ENCODE measurements around the gene ANGEL1. TPM values are rescaled to one million over a fixed set of nuclear protein-coding genes. Genes with fewer than 3 reads are reported as not detected.

The ANGEL1 gene
- total and polyA plus RNA-seq, 5 donors: 12.8 to 24.9 (median 20.0) TPM

DNA sequence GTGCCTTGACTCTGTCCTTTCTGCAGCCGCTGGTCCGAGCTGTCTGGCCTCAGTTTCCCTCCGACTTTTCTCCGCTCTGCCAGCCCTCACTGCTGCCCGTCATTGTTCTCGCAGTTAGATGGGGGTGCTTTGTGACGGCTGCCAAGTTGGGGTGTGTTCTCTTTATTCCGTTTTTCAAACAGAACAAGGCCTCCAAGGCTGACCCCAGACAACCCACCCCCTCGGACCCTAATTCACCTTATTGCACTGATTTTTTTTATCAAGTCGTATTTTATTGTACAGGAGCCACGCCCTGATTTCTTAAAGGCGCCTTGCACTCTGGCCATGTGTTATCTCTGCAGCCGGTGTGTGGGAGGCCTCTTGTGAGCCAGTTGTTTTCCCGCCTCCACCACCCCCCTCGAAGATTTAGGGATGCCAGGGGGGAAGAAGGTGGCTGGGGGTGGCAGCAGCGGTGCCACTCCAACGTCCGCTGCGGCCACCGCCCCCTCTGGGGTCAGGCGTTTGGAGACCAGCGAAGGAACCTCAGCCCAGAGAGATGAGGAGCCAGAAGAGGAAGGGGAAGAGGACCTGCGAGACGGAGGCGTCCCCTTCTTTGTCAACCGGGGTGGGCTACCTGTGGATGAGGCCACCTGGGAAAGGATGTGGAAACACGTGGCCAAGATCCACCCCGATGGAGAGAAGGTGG, 50.1 kb downstream of the ANGEL1 start:
- 6% methylated on average over 28 of the region's 28 CpGs for WGBS
- Histone ChIP-seq H3K4me3 (ENCODE audit: low read length) (peak overlapping the region; percentile 70), H3K27me3 (ENCODE audit: control insufficient read depth, insufficient read depth) (no peaks in the 10 kb centered on the region), H3K4me1 (ENCODE audit: control insufficient read depth, insufficient read depth, low read length) (peaks cover 1% of the 10 kb centered on the region), H3K27ac (ENCODE audit: low read length) (peak overlapping the region; percentile 84), H3K9me3 (ENCODE audit: control insufficient read depth, low read length) (no peaks in the 10 kb centered on the region)
- intact Hi-C loops (cut with DNase I): loop anchor here in 1 of 4 donors (5.0 kb wide), 1 partner anchor 50 kb away; no protein-coding TSS in a partner anchor
- ATAC-seq: peak; percentile 7 to 8
- DNase-seq: peak in 2 of 3 donors; percentile 71 to 72

- ATAC-seq (peak in 1 of 2 donors; percentile 1), DNase-seq (peak in 1 of 3 donors; percentile 58)
- under 1% methylated on average over 54 of the region's 54 CpGs for WGBS
- Histone ChIP-seq H3K27me3 (ENCODE audit: control insufficient read depth, insufficient read depth) (no peaks in the 10 kb centered on the region), H3K4me3 (ENCODE audit: low read length) (peak overlapping the region; percentile 70), H3K27ac (ENCODE audit: low read length) (peak overlapping the region; percentile 84), H3K9me3 (ENCODE audit: control insufficient read depth, low read length) (no peaks in the 10 kb centered on the region), H3K4me1 (ENCODE audit: control insufficient read depth, insufficient read depth, low read length) (peaks cover 1% of the 10 kb centered on the region)
- intact Hi-C loops (cut with DNase I): loop anchor here in 1 of 4 donors (5.0 kb wide), 1 partner anchor 50 kb away; no protein-coding TSS in a partner anchor
Observed at GRCh38 chr14:76761960-76762410, 50.7 kb downstream of the ANGEL1 start.

GRCh38 chr14:76761136-76761959, 51.3 kb downstream of the ANGEL1 start, which contains the start of gene VASH1:
TSS of gene VASH1 (plus strand) at chr14:76761468. CDS start at chr14:76762822, 1,354 bp downstream.
- Histone ChIP-seq H3K27ac (ENCODE audit: low read length) (peak within 1 kb of the TSS; percentile 84), H3K27me3 (ENCODE audit: control insufficient read depth, insufficient read depth) (no peaks in the 10 kb centered on the region), H3K4me3 (ENCODE audit: low read length) (peak within 1 kb of the TSS; percentile 70), H3K9me3 (ENCODE audit: control insufficient read depth, low read length) (no peaks in the 10 kb centered on the region), H3K4me1 (ENCODE audit: control insufficient read depth, insufficient read depth, low read length) (no peaks in the 10 kb centered on the region)
- intact Hi-C loops (cut with DNase I): loop anchor here in 1 of 4 donors (5.0 kb wide), 1 partner anchor 49 kb away; no protein-coding TSS in a partner anchor
- WGBS: under 1% methylated on average over 96 of the region's 96 CpGs
- ATAC-seq (peak; percentile 74 to 76), DNase-seq (peak; percentile 84 to 94 (median 94))

DNA sequence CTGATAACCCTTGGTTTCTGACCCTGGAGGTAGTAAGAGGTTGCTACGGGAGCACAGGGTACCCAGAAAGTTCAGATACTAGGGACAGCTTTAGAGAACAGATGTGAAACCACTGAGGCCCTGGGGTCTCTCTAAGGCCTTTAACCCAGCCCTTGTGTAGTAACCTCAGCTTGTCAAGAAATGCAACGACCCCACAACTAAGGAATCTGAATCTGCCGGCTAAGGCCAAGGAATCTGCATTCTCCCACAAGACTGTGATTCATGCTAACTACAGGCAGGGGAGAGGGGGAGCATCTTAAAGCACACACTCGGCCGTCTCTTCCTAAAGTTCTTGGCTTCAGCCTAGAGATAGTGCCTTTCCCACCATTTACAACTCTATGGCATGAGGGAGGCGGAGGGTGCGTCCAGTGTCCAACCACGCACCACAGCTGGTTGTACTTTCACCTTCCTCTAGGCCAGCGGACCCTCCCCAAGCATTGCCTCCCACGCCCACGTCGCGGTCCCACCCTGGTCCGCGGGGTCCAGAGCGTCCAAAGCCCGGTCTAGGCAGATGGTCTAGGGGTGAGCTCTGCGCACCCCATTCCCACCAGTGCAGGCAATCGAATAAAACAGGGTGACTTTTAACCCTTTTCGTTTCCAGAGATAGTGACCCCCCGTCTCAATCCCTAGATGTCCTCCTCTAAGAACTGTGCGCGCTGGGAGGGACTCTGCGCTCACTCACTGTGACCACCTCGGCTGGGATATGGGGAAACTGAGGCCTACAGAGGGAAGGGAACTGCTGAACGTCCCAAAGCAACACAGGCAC, 52.1 kb downstream of the ANGEL1 start:
- intact Hi-C loops (cut with DNase I): loop anchor here in 1 of 4 donors (5.0 kb wide), 1 partner anchor 48 kb away; no protein-coding TSS in a partner anchor
- ATAC-seq (peak; percentile 4 to 5), DNase-seq (peak in 1 of 3 donors; percentile 62)
- Histone ChIP-seq H3K27me3 (ENCODE audit: control insufficient read depth, insufficient read depth) (no peaks in the 10 kb centered on the region), H3K27ac (ENCODE audit: low read length) (peak overlapping the region; percentile 84), H3K4me1 (ENCODE audit: control insufficient read depth, insufficient read depth, low read length) (no peaks in the 10 kb centered on the region), H3K9me3 (ENCODE audit: control insufficient read depth, low read length) (no peaks in the 10 kb centered on the region), H3K4me3 (ENCODE audit: low read length) (peak overlapping the region; percentile 70)
- WGBS: 33% methylated on average over 26 of the region's 26 CpGs

DNA sequence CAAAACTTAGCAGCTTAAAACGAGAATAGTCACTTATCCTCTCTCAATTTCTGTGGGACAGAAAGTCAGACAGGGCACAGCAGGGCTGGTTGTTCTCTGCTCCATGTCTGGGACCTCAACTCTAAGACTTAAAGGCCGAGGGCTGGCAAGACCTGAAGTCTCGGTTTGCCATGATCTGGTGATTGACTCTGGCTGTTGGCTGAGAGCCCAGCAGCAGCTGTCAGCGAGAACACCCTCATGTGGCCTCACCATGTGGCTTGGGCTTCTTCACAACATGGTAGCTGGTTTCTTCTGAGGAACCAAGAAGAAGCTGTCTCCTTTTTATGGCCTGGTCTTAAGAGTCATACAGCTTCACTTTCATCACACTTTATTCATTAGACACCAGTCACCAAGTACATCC, 53.1 kb downstream of the ANGEL1 start:
- DNase-seq: peak in 1 of 3 donors; percentile 60
- Histone ChIP-seq H3K27me3 (ENCODE audit: control insufficient read depth, insufficient read depth) (no peaks in the 10 kb centered on the region), H3K4me3 (ENCODE audit: low read length) (no peak overlapping the region), H3K4me1 (ENCODE audit: control insufficient read depth, insufficient read depth, low read length) (no peaks in the 10 kb centered on the region), H3K27ac (ENCODE audit: low read length) (no peak overlapping the region), H3K9me3 (ENCODE audit: control insufficient read depth, low read length) (no peaks in the 10 kb centered on the region)
- intact Hi-C loops (cut with DNase I): no loop called here
- ATAC-seq: no peak
- WGBS: 67% methylated on average over 4 of the region's 4 CpGs

DNA sequence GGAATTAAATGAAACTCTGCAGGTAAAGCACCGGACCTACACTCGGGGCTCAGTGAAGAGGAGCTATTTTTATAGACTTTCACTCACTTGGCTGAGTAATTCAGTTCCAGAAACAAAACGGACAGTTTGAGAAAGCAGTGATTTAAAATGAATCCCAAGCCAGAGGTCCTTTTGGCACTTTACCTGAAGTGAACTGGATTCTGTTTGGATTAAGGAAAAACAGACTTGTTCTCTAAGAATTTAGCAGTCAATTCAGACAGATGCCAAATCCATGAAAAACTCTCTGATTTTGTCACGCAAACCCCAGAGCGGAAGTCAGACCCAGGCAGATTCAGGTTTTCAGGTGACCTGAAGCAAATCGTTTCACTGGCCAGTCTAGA, 56.3 kb downstream of the ANGEL1 start:
- DNase-seq (no peak), ATAC-seq (no peak)
- Histone ChIP-seq H3K9me3 (ENCODE audit: control insufficient read depth, low read length) (no peaks in the 10 kb centered on the region), H3K4me1 (ENCODE audit: control insufficient read depth, insufficient read depth, low read length) (peaks cover 4% of the 10 kb centered on the region), H3K27ac (ENCODE audit: low read length) (no peak overlapping the region), H3K4me3 (ENCODE audit: low read length) (no peak overlapping the region), H3K27me3 (ENCODE audit: control insufficient read depth, insufficient read depth) (no peaks in the 10 kb centered on the region)
- intact Hi-C loops (cut with DNase I): no loop called here
- 72% methylated on average over 6 of the region's 6 CpGs for WGBS

DNA sequence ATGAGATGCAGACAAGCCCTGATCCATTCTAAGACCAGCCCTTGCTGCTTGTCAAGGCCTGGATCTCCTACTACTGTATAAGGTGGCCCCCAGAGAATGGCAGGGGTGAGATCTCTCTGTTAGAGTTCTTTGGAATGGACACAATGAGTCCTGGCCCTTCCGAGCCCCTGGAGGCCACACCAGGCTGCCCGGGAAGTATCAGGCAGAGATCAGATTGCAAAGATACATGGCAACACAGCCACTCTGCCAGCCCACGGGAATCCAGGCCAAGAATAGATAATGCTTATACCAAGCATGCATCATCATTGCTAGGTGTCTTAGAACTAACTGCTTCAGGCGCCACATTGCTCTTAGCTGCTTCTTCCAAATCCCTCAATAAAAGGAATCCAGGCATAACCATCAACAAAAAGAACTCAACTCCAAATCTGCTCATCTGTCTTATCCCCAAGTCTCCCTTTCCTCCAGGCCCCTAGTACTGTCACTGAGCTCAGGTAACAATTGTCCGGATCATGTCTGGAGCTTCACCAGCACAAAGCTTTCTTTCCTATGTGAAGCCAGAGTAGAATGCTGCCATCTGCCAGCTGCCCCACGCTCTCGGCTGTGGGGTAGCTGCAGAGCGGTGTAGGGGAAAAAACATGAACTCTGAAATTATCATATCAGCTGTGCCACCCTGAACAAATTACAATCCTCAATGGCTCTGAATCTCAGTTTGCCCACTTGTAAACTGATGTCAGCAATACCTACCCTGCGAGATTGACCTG, 56.9 kb downstream of the ANGEL1 start:
- peak in 1 of 3 donors; percentile 29 for DNase-seq
- no peak for ATAC-seq
- H3K27ac ChIP-seq (ENCODE audit: low read length): no peak overlapping the region
- no peak overlapping the region for H3K4me3 ChIP-seq (ENCODE audit: low read length)
- intact Hi-C loops (cut with DNase I): no loop called here
- WGBS: 66% methylated on average over 9 of the region's 9 CpGs
- H3K9me3 ChIP-seq (ENCODE audit: control insufficient read depth, low read length): no peaks in the 10 kb centered on the region
- H3K4me1 ChIP-seq (ENCODE audit: control insufficient read depth, insufficient read depth, low read length): peaks cover 4% of the 10 kb centered on the region
- no peaks in the 10 kb centered on the region for H3K27me3 ChIP-seq (ENCODE audit: control insufficient read depth, insufficient read depth)

GRCh38 chr14:76754586-76754985, 58.1 kb downstream of the ANGEL1 start:
- no peak for DNase-seq
- peak overlapping the region; percentile 3 for H3K27ac ChIP-seq (ENCODE audit: low read length)
- peaks cover 4% of the 10 kb centered on the region for H3K4me1 ChIP-seq (ENCODE audit: control insufficient read depth, insufficient read depth, low read length)
- H3K4me3 ChIP-seq (ENCODE audit: low read length): no peak overlapping the region
- intact Hi-C loops (cut with DNase I): no loop called here
- no peaks in the 10 kb centered on the region for H3K27me3 ChIP-seq (ENCODE audit: control insufficient read depth, insufficient read depth)
- H3K9me3 ChIP-seq (ENCODE audit: control insufficient read depth, low read length): no peaks in the 10 kb centered on the region
- no peak for ATAC-seq
- WGBS: 91% methylated on average over 7 of the region's 7 CpGs

GRCh38 chr14:76753541-76754198, 59.0 kb downstream of the ANGEL1 start:
- DNase-seq (no peak), ATAC-seq (peak; percentile 45 to 61)
- no peaks in the 10 kb centered on the region for H3K9me3 ChIP-seq (ENCODE audit: control insufficient read depth, low read length)
- WGBS: 75% methylated on average over 7 of the region's 7 CpGs
- H3K4me1 ChIP-seq (ENCODE audit: control insufficient read depth, insufficient read depth, low read length): peaks cover 4% of the 10 kb centered on the region
- H3K4me3 ChIP-seq (ENCODE audit: low read length): no peak overlapping the region
- intact Hi-C loops (cut with DNase I): no loop called here
- no peaks in the 10 kb centered on the region for H3K27me3 ChIP-seq (ENCODE audit: control insufficient read depth, insufficient read depth)
- H3K27ac ChIP-seq (ENCODE audit: low read length): peak overlapping the region; percentile 66

Data from right cardiac atrium (tissue), 5 donors.